GM18858 (cell line): ENCODE data around the gene IL11RA.
A peak's percentile ranks its signal among the peaks of the same experiment; 100 is the strongest.
"Not testable (repeated sequence)": the region's sequence is repeated elsewhere in the genome, so short reads cannot be mapped to it uniquely, and the experiment has no call there.

ENCODE experiments used
- ATAC-seq: cut with Tn5 transposase; IDR thresholded peaks from one replicate; pipeline ENCODE4 v1.9.1; 2021; ENCODE audit not compliant: unreplicated experiment

IL11RA gene

DNA sequence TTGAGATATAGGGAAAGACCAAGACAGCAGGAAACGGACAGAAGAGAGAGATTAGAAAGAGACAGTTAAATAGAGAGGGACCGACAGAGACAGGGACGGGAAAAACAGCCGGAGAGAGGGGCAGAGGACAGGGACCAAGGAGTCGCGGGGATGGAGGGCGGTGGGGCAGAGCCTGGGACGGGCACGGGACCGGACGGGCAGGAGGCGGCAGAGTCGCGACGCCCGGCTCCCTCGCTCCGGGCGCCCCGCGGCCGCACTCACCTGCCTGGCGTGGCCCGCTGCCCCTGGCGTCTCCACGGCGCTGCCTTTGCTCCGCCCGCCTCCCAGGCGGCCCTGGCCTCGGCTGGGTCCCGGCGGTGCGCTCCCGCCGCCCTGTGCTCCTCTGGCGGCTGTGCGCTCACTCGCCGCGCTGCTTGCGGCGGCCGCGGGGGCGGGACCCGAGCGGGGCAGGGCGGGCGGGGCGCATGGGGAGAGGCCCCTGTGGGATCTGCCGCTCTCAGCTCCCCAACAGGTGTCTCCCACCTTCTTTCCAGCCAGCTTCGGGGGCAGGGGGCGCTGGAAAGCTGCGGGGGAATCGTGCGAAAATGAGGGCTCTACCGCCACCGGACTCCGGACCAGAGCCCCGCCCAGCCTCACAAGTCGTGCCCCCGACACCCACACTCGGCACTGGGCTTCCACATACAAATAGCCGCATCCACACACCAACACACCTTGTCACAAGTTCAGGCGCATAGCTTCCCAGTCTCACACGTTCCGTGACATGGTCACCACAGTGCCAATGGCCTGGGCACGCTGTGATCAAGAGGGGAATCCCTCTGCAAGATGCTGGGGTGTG lies 23.1 kb upstream of the IL11RA start, which contains the start of gene ARID3C:
TSS of gene ARID3C (minus strand) at position 411 of the 835 bp plus-strand sequence. CDS start 1,052 bp downstream, outside the sequence.
- ATAC-seq, result no peak

- no peak for ATAC-seq
Measured at GRCh38 chr9:34629491-34629808, 22.5 kb upstream of the IL11RA start.

- ATAC-seq, result no peak
Measured at GRCh38 chr9:34630402-34631154, 21.4 kb upstream of the IL11RA start.

- no peak for ATAC-seq
Measured at GRCh38 chr9:34633166-34633565, 18.8 kb upstream of the IL11RA start.

DNA sequence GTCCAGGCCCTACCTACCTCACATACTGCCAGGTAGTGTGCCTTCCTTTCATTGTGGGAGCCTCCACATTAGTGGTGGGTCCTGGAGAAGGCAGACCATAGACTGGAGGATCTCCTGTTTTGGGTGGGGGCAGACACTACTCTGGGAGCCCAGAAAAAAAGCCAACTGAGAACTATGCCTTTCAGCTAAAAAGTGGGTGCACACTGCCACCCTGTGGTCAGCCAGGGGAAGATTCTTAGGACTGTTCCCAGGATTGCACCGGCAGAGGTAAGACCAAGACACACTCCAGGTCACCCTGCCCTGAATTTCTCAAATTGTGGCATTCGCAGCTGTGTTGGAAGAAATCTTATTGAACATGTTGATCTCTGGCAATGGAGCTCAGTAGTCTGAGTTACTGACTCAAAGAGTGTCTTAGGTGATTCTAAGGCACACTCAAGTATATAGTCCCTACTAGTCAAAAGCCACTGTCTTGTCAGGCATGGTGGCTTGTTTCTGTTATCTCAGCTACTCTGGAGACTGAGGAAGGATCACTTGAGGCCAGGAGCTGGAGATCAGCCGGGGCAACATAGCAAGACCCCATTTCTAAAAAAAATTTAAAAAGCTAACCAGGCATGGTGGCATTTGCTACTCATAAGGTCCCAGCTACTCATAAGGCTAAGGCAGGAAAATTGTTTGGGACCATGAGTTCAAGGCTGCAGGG lies 18.0 kb upstream of the IL11RA start:
- ATAC-seq, result no peak

DNA sequence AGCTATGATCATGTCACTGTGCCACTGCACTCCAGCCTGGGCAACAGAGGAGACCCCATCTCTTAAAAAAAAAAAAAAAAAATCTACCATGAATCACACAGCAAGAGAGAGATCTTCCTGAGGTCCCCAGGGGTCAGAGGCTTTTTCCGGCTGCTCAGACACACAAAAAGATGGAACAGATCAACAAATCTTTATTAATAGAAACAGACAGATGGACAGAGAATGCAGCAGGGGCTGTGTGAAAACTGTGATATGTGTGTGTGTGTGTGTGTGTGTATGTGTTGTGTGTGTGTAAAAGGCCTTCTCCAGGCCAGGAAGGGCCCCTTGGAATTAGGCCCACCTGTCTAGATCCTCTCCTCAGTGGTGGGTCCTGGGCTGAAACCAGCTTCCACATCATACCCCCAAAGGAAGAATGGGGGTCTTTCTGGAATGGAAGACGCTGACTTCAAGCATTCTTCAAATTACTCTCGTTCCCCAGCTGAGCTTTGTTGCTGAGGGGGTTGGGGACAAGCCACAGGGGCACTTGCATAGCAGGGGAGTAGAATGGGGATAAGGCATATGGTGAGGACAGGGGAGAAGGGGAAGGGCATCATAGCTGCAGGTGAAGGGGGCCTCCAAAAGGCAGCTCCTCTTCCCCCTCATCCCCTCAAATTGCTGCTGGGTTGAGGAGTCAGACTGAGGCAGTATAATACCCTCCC lies 17.3 kb upstream of the IL11RA start:
- no peak for ATAC-seq

DNA sequence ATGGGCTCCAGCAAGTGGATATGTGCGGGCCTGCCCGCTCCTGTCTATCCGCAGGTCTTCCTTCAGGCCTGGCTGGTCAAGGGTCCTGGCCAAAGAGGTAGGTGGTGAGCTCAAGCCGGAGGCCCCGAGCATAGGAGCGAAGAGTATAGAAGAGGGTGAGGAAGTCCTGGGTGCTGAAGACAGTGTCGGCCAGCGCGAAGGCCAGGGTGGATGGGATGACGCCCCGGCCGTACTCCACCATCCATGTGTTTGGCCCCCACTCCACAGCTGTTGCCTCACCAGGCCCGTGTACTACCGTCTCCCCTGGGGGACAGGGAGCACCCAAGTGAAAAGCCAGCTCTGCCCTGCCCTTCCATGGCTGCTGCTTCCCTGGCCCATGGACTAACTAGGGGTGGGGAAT lies 16.4 kb upstream of the IL11RA start:
- ATAC-seq, result no peak

- ATAC-seq, result no peak
Measured at GRCh38 chr9:34636791-34637355, 15.1 kb upstream of the IL11RA start.

GRCh38 chr9:34637356-34638137 lies 14.4 kb upstream of the IL11RA start, which contains the start of gene SIGMAR1:
Gene SIGMAR1, minus strand, starts transcription at chr9:34637787. Its CDS starts 90 bp downstream, at chr9:34637697.
- ATAC-seq, result peak; percentile 79

DNA sequence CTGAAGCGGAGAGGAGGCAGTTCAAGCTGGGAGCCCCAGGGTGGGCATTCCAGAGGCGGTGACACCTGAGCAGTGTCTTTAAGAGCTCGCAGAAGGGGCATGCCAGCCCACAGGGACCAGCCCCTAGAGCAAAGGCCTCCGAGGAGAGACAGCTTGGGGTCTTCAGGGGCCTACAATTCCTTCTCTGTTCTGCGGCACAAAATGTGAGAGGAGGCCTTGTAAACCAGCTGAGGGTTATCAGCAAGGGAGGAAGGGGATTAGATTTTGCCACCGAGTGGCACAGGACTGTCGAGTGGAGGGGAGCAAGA lies 13.9 kb upstream of the IL11RA start:
- ATAC-seq, result no peak

DNA sequence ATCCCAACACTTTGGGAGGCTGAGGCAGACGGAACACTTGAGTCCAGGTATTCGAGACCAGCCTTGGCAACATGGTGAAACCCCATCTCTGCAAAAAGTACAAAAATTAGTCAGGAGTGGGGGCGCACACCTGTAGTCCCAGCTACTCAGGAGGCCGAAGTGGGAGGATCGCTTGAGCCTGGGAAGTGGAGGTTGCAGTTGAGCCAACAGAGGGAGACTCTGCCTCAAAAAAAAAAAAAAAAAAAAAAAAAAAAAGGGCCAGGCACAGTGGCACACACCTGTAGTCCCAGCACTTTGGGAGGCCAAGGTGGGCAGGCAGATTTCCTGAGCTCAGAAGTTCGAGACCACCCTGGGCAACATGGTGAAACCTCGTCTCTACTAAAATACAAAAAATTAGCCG lies 12.7 kb upstream of the IL11RA start:
- ATAC-seq, result not testable (repeated sequence)

GRCh38 chr9:34642679-34643078 lies 9.3 kb upstream of the IL11RA start:
- ATAC-seq, result no peak

GRCh38 chr9:34644766-34645314 lies 7.1 kb upstream of the IL11RA start:
- no peak for ATAC-seq

- peak; percentile 73 for ATAC-seq
Measured at GRCh38 chr9:34646211-34647083, 5.5 kb upstream of the IL11RA start, which contains the start of gene GALT. Gene GALT, plus strand, starts transcription at chr9:34646675. Its CDS starts 30 bp downstream, at chr9:34646705.

DNA sequence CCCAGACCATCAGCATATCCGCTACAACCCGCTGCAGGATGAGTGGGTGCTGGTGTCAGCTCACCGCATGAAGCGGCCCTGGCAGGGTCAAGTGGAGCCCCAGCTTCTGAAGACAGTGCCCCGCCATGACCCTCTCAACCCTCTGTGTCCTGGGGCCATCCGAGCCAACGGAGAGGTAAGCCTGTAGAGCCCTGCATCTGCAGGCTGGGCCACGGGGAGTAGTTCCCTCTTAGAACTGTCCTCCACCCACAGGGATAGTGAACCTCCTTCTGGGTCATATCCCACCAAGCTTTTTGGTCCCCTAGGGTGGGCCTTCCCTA lies 4.9 kb upstream of the IL11RA start:
- no peak for ATAC-seq

- no peak for ATAC-seq
Measured at GRCh38 chr9:34647651-34648050, 4.3 kb upstream of the IL11RA start.

- no peak for ATAC-seq
Measured at GRCh38 chr9:34648673-34649072, 3.3 kb upstream of the IL11RA start.

GRCh38 chr9:34650816-34651215 lies 1.2 kb upstream of the IL11RA start:
- no peak for ATAC-seq

- ATAC-seq, result no peak
Measured at GRCh38 chr9:34651321-34651720, 664 bp upstream of the IL11RA start.
